HEK293 (cell line): ENCODE measurements around the gene HYAL3.

Experiments used
- CTCF ChIA-PET: fragments of 350-600 bp; formaldehyde crosslinking; extraction: SDS; loops from one replicate; lab custom pipeline; 2021; ENCODE audit warnings: antibody characterized with exemption; lab: Yijun Ruan, JAX
- POLR2A ChIA-PET: fragments of 300-600 bp; formaldehyde crosslinking; extraction: SDS; loops from one replicate; lab custom pipeline; 2020; ENCODE audit warnings: antibody characterized with exemption, inconsistent platforms; lab: Yijun Ruan, JAX
- H3K27ac ChIP-seq: fragments of 200-500 bp; sonication (Bioruptor generic); 2 replicates; pipeline ENCODE4 v1.5.1; 2014; ENCODE audit warnings: low read depth, low read length, control low read depth, inconsistent platforms; ENCODE audit errors: extremely low read depth
- H3K36me3 ChIP-seq, 2 experiments: fragments of 200-500 bp in 1 of 2; sonication (Bioruptor generic) in 1 of 2; 1 replicate in 1 of 2; 2 replicates in 1 of 2; pipeline ENCODE4 v1.5.1; 2014 to 2017; ENCODE audit warnings: inconsistent platforms in 2 of 2, low read length in 2 of 2; ENCODE audit not compliant: control insufficient read depth in 2 of 2, insufficient read depth in 1 of 2
- H3K4me1 ChIP-seq: fragments of 200-500 bp; sonication (Bioruptor generic); 2 replicates; pipeline ENCODE4 v1.5.1; 2014; ENCODE audit warnings: mild to moderate bottlenecking, low read length, inconsistent platforms; ENCODE audit not compliant: control insufficient read depth, insufficient read depth
- H3K4me3 ChIP-seq: 2 replicates; pipeline ENCODE4 v1.5.1; 2011; ENCODE audit warnings: low read depth, mild to moderate bottlenecking, control low read depth, low read length, moderate library complexity
- H3K9me3 ChIP-seq: fragments of 200-500 bp; sonication (Bioruptor generic); 2 replicates; pipeline ENCODE4 v1.5.1; 2014; ENCODE audit warnings: low read depth, low read length, inconsistent platforms; ENCODE audit not compliant: control insufficient read depth, insufficient read depth
- GLIS1 ChIP-seq: fragments of 450-650 bp; formaldehyde crosslinking; IDR thresholded peaks from 2 replicates; pipeline ENCODE4 v1.5.1; 2016; ENCODE audit warnings: missing biosample characterization, missing genetic modification characterization
- GLIS2 ChIP-seq: fragments of 450-650 bp; formaldehyde crosslinking; IDR thresholded peaks from 2 replicates; pipeline ENCODE4 v1.5.1; 2016; ENCODE audit warnings: missing biosample characterization, missing genetic modification characterization
- WT1 ChIP-seq: fragments of 450-650 bp; formaldehyde crosslinking; IDR thresholded peaks from 2 replicates; pipeline ENCODE4 v1.5.1; 2016; ENCODE audit warnings: missing biosample characterization, missing genetic modification characterization
- ZBTB20 ChIP-seq: fragments of 450-650 bp; formaldehyde crosslinking; IDR thresholded peaks from 2 replicates; pipeline ENCODE4 v1.5.1; 2016; ENCODE audit warnings: missing biosample characterization, missing genetic modification characterization
- ZBTB49 ChIP-seq: fragments of 450-650 bp; formaldehyde crosslinking; IDR thresholded peaks from 2 replicates; pipeline ENCODE4 v1.5.1; 2016; ENCODE audit warnings: missing biosample characterization, missing genetic modification characterization, low read depth
- ZNF10 ChIP-seq: fragments of 450-650 bp; formaldehyde crosslinking; IDR thresholded peaks from 2 replicates; pipeline ENCODE4 v1.5.1; 2017; ENCODE audit warnings: missing biosample characterization, missing genetic modification characterization
- ZNF148 ChIP-seq: fragments of 450-650 bp; formaldehyde crosslinking; IDR thresholded peaks from 2 replicates; pipeline ENCODE4 v1.5.0; 2017; ENCODE audit warnings: missing biosample characterization, missing genetic modification characterization, borderline replicate concordance
- ZNF391 ChIP-seq: fragments of 450-650 bp; formaldehyde crosslinking; IDR thresholded peaks from 2 replicates; pipeline ENCODE4 v1.5.1; 2016; ENCODE audit warnings: low read depth, missing biosample characterization, missing genetic modification characterization, borderline replicate concordance
- ZNF501 ChIP-seq: fragments of 450-650 bp; formaldehyde crosslinking; IDR thresholded peaks from 2 replicates; pipeline ENCODE4 v1.5.1; 2016; ENCODE audit warnings: missing biosample characterization, missing genetic modification characterization
- ZNF692 ChIP-seq: fragments of 450-650 bp; formaldehyde crosslinking; IDR thresholded peaks from 2 replicates; pipeline ENCODE4 v1.5.1; 2016; ENCODE audit warnings: missing biosample characterization, missing genetic modification characterization
- ZNF701 ChIP-seq: fragments of 450-650 bp; formaldehyde crosslinking; IDR thresholded peaks from 2 replicates; pipeline ENCODE4 v1.5.1; 2016; ENCODE audit warnings: missing biosample characterization, missing genetic modification characterization
- ZSCAN5A ChIP-seq: fragments of 450-650 bp; formaldehyde crosslinking; IDR thresholded peaks from 2 replicates; pipeline ENCODE4 v1.5.1; 2016; ENCODE audit warnings: missing biosample characterization, missing genetic modification characterization
- ZXDB ChIP-seq: fragments of 450-650 bp; formaldehyde crosslinking; IDR thresholded peaks from 2 replicates; pipeline ENCODE4 v1.5.1; 2016; ENCODE audit warnings: missing biosample characterization, missing genetic modification characterization

The HYAL3 gene

GRCh38 chr3:50345008-50345407, 45.8 kb upstream of the HYAL3 start:
- peaks cover 0 to 55% of the 10 kb centered on the region in 2 experiments; a peak in 1 of 3 replicates for H3K36me3 ChIP-seq
- H3K4me3 ChIP-seq, result no peak overlapping the region
- no peak overlapping the region for H3K27ac ChIP-seq
- CTCF ChIA-PET, result interaction anchor here (1.1 kb wide), 1 partner anchor 8 kb away, joined by 5 read pairs; no protein-coding TSS in a partner anchor
- no peaks in the 10 kb centered on the region for H3K9me3 ChIP-seq
- no peak for TF ChIP-seq GLIS2 (tag by site-specific recombination)
- no peak for TF ChIP-seq ZBTB49 (tag by site-specific recombination)
- no peak for TF ChIP-seq ZBTB20 (tag by site-specific recombination)
- no peak for TF ChIP-seq WT1 (tag by site-specific recombination)
- TF ChIP-seq ZNF701 (tag by site-specific recombination), result no peak
- no peak for TF ChIP-seq ZNF501
- TF ChIP-seq ZNF10 (tag by site-specific recombination), result no peak
- no peak for TF ChIP-seq ZNF692 (tag by site-specific recombination)
- POLR2A ChIA-PET, result interaction anchor here (1.0 to 1.5 kb wide), 2 partner anchors 8 to 12 kb away, joined by 3 to 12 read pairs; no protein-coding TSS in a partner anchor
- H3K4me1 ChIP-seq, result peaks cover 4% of the 10 kb centered on the region; the same call in 1 of the 2 replicates

GRCh38 chr3:50342813-50343633, 43.8 kb upstream of the HYAL3 start:
- H3K4me3 ChIP-seq, result no peak overlapping the region
- peaks cover 0 to 40% of the 10 kb centered on the region in 2 experiments; a peak in 1 of 3 replicates for H3K36me3 ChIP-seq
- POLR2A ChIA-PET, result no interaction called here
- H3K27ac ChIP-seq, result no peak overlapping the region
- CTCF ChIA-PET, result interaction anchor here (1.0 kb wide), 1 partner anchor 199 kb away, joined by 3 read pairs; no protein-coding TSS in a partner anchor
- H3K9me3 ChIP-seq, result no peaks in the 10 kb centered on the region
- TF ChIP-seq ZXDB (no peak), GLIS1 (tag by site-specific recombination) (0 out of 2 replicates have a peak, but pooled peaks have one; percentile 16), ZNF148 (tag by site-specific recombination) (no peak), ZSCAN5A (no peak), ZNF391 (tag by site-specific recombination) (no peak)
- peaks cover 4% of the 10 kb centered on the region; the same call in 1 of the 2 replicates for H3K4me1 ChIP-seq
